Measurements from ENCODE around the gene SMAD6. TPM values are rescaled to one million over a fixed set of nuclear protein-coding genes. Genes with fewer than 3 reads are reported as not detected.

SMAD6 gene
- total and polyA plus RNA-seq, 2 experiments from 2014 or later: 1.6 to 15.7 TPM

- Mint-ChIP-seq H3K27me3 (ENCODE audit: insufficient read depth, low read depth, poor library complexity) (peaks cover 11% of the 10 kb centered on the region), H3K27ac (no peak overlapping the region), H3K4me3 (no peak overlapping the region), H3K4me1 (0 out of 3 replicates have a peak, but pooled peaks cover 4% of the 10 kb centered on the region), H3K9me3 (no peaks in the 10 kb centered on the region), H3K36me3 (ENCODE audit: low read depth) (no peaks in the 10 kb centered on the region)
- Histone ChIP-seq H3F3A (replicated peaks; ENCODE audit: low read depth) (no peaks in the 10 kb centered on the region), H3K4me1 (ENCODE audit: insufficient read depth) (no peaks in the 10 kb centered on the region), H3K36me3 (ENCODE audit: insufficient read depth) (no peaks in the 10 kb centered on the region), H3K27me3 (ENCODE audit: insufficient read depth) (no peaks in the 10 kb centered on the region), H3K27ac (ENCODE audit: low read depth) (no peak overlapping the region), H3K4me3 (no peak overlapping the region), H3K4me2 (no peak overlapping the region), H2AFZ (no peak overlapping the region), H4K20me1 (replicated peaks; ENCODE audit: insufficient read depth) (no peaks in the 10 kb centered on the region), H3K79me2 (replicated peaks; ENCODE audit: insufficient read depth) (no peaks in the 10 kb centered on the region), H3K9me2 (ENCODE audit: insufficient read depth) (no peaks in the 10 kb centered on the region)
- TF ChIP-seq EZH2 (IDR thresholded peaks at IDR 0.05; ENCODE audit: low read depth, unreplicated experiment) (no peak), ETS1 (IDR thresholded peaks at IDR 0.05) (no peak), POLR2AphosphoS5 (IDR thresholded peaks at IDR 0.05; ENCODE audit: low read depth) (no peak)
- ATAC-seq (no peak), DNase-seq (ENCODE audit: low spot score) (no peak)
These were observed 83.6 kb downstream of the SMAD6 start for GRCh38 chr15:66785637-66786036.

- Histone ChIP-seq H3K27me3 (ENCODE audit: insufficient read depth) (no peaks in the 10 kb centered on the region), H3K79me2 (replicated peaks; ENCODE audit: insufficient read depth) (no peaks in the 10 kb centered on the region), H3K4me2 (no peak overlapping the region), H3K9me2 (ENCODE audit: insufficient read depth) (no peaks in the 10 kb centered on the region), H2AFZ (no peak overlapping the region), H3K27ac (ENCODE audit: low read depth) (no peak overlapping the region), H4K20me1 (replicated peaks; ENCODE audit: insufficient read depth) (no peaks in the 10 kb centered on the region), H3K36me3 (ENCODE audit: insufficient read depth) (no peaks in the 10 kb centered on the region), H3F3A (replicated peaks; ENCODE audit: low read depth) (no peaks in the 10 kb centered on the region), H3K4me3 (no peak overlapping the region), H3K4me1 (ENCODE audit: insufficient read depth) (no peaks in the 10 kb centered on the region)
- DNase-seq (ENCODE audit: low spot score): no peak
- 0 out of 3 replicates have a peak, but pooled peaks cover 4% of the 10 kb centered on the region for H3K4me1 Mint-ChIP-seq
- H3K9me3 Mint-ChIP-seq: no peaks in the 10 kb centered on the region
- H3K27me3 Mint-ChIP-seq (ENCODE audit: insufficient read depth, low read depth, poor library complexity): peaks cover 11% of the 10 kb centered on the region
- TF ChIP-seq CTCF (conservative IDR thresholded peaks at IDR 0.05; ENCODE audit: low read depth in 2 of 2): no peak
- no peak for TF ChIP-seq ZNF331 (CRISPR knock-in tag; IDR thresholded peaks at IDR 0.05; ENCODE audit: low read depth)
- TF ChIP-seq NANOG (IDR thresholded peaks at IDR 0.05; ENCODE audit: borderline replicate concordance): no peak
- TF ChIP-seq REST (IDR thresholded peaks at IDR 0.05; ENCODE audit: unreplicated experiment): no peak
- TF ChIP-seq EZH2 (IDR thresholded peaks at IDR 0.05; ENCODE audit: low read depth, unreplicated experiment): no peak
- no peak for TF ChIP-seq POLR2AphosphoS5 (IDR thresholded peaks at IDR 0.05; ENCODE audit: low read depth)
- no peak for TF ChIP-seq ZNF462 (CRISPR knock-in tag; IDR thresholded peaks at IDR 0.05)
- TF ChIP-seq JUNB (IDR thresholded peaks at IDR 0.05; ENCODE audit: unreplicated experiment): no peak
- TF ChIP-seq ZNF114 (CRISPR knock-in tag; IDR thresholded peaks at IDR 0.05): no peak
- ATAC-seq: no peak
- no peak overlapping the region for H3K27ac Mint-ChIP-seq
- no peak overlapping the region for H3K4me3 Mint-ChIP-seq
- H3K36me3 Mint-ChIP-seq (ENCODE audit: low read depth): no peaks in the 10 kb centered on the region
These were observed 84.2 kb downstream of the SMAD6 start for GRCh38 chr15:66786222-66786621.
